T-helper 1 cell (primary cell): ENCODE measurements around the gene LRCOL1.

Experiments used
- DNase-seq, 5 donors: peaks; one replicate each; pipeline ENCODE4 v3.0.0-alpha.2; 2012 to 2020
- total RNA-seq, 4 donors: gene quantifications; one replicate each; lab custom pipeline; 2026; lab: John Stamatoyannopoulos, UW

LRCOL1 gene
- 0 reads per million in 4 donors for total RNA-seq

DNA sequence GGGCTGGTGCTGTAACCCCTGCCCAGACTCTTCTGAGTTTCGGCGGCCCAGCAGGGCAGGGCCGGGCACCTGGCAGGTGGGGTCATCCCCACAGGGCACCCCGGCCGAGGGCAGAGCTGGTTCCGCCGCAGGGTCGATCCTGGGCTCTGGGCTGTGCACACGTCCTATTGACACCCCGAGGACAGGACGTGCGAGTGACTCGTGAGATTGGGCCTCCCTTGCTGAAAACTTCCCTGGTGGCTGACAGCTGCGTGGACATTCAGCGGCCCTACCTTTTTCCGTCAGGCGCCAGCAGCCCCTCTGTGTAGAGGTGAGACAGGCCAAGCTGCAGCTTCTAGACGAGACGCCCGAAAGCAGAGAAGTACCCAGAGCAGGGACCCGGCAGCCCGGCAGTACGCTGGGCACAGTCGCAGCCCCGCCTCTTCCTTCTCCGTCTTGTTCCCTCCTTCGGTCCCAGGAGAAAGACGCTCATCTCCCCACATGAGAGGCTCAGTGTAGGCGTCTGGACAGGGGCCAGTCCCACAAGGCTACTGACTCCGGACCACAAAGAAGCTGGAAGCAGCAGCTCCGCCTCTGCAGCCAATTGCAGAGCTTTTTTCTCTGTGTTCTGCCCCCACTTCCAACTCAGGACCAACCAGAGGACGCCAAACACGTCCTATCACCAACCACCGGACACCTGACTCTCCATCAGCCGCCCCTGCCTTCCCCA, at the start of gene LRCOL1:
Gene LRCOL1, minus strand, starts transcription at position 532 of the 709 bp plus-strand sequence. CDS start 4,331 bp downstream, outside the sequence.
- DNase-seq, result no peak

DNA sequence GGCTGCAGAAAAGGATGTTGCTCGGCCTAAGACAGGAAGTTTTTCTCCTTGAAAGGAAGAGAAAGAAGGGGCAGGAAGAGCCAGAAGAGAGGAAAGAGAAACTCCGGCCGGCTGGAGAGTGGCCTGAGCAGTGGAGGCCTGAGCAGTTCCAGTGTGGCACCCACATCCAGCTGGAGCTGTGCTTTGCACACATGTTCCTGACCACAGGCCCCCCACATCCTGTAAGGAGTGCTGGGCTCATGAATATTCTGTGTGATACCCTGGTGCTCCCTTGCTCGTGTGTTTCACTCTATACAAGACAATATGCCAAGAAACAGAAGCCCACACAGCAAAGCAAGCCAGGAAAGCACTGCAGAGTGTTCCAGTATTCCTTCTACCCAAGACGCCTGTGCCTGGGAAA, 49.7 kb upstream of the LRCOL1 start:
- DNase-seq, result no peak

DNA sequence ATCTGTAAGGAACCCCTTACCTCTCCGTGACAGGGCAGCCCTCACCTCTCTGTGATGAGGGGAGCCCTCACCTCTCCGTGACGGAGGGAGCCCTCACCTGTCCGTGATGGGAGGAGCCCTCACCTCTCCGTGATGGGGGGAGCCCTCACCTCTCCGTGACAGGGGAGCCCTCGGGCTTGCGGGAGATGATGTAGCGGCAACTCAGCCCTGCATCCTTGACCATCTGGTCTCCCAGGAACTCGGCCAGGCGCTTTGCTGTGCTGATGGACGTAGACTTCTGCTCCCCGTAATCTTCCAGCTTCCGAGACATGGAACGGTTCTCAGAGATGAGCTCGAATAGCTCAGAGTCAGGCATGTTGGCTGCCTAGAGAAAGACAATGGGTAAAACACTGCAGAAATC, 48.8 kb upstream of the LRCOL1 start:
- DNase-seq, result no peak

DNA sequence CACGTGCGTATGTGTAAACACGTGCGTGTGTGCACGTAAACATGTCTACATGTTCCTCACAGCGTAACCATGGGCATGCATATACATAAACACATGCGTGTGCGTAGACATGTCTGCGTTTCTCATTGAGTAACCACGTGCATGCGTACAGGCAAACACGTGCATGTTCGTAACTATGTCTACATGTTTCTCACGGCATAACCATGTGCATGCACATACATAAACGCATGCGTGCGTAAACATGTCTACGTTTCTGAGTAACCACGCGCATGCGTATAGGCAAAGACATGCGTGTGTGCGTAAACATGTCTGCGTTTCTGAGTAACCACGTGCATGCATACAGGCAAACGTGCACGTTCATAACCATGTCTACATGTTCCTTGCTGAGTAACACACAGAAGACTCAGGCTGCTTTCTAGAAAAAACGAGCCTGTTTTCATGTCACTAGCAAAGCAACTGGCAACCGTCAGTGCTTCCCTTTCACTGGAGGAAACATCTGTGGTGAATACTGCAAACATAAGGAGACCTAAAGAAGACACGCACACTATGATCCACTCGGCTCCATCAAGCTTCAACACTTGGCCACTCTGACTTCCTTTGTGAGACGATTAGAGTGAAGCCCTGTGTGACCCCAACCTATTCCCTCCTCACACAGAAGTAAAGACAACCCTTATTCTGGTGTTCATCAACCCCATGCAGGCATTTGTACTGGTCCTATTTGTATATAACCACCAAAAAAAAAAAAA, 47.9 kb upstream of the LRCOL1 start:
- DNase-seq, result no peak

DNA sequence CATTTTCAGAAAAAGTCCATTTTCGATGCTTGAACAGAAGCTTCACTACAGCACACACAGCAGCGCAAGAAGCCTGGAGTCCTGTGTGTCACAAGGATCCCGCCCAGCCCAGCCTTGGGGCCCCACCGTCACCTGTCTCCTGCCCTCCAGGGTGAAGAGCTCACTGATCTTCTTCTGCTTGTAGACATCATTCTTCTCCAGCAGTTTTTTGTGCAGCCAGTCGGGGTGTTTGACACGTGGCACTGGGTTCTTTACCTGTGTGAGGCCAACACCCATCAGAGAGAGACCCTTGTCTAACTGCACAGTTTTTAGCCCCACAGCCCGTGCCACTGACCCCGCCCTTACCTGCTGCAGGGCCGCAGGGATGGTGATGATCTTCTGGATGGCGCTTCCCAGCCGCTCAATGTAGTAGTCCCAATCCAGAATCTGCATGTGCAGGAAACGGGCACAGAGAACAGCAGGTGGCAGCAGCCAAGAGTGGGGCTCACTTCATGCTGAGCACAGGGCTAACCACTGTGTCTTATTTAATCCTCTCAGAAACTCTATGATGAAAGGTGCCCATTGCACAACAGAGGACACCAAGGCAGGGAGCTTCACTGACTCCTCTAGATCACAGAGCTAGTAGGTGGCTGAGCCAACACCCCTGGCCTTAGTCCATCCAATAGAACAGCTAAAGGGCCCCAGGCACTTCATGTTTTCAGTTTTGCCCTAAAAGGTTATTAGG, 46.8 kb upstream of the LRCOL1 start:
- DNase-seq, result no peak

DNA sequence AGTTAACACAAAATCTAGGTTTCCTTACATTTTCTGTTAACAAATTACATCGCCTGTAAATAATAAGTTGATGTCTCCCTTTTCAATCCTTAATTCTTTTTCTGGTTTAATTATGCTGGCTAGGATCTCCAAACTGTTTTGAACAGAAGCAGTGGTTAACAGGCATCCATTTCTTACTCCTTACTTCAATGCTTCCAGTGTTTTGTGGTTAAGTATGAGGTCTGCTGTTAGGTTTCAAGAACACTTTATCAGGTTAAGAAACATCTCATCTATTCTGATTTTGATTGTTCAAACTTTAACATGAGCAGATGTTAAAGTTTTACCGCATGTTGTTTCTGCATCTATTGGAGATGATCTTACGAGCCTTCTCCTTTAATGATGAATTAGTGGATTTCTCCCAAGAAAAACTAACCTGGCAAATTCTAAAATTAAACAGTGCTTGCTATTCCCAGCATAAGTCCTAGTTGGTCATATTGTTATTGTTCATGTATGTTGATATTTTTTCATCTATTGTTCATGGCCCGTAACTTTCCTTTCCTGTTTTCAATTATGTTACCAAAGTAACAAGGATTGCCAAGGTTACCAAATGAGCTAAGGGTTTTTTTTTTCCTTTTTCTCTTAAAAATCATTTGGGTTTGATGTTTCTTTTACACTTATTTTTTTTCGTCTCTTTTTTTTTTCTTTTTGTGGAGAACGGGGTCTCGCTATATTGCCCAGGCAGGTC, 43.3 kb upstream of the LRCOL1 start:
- no peak for DNase-seq

DNA sequence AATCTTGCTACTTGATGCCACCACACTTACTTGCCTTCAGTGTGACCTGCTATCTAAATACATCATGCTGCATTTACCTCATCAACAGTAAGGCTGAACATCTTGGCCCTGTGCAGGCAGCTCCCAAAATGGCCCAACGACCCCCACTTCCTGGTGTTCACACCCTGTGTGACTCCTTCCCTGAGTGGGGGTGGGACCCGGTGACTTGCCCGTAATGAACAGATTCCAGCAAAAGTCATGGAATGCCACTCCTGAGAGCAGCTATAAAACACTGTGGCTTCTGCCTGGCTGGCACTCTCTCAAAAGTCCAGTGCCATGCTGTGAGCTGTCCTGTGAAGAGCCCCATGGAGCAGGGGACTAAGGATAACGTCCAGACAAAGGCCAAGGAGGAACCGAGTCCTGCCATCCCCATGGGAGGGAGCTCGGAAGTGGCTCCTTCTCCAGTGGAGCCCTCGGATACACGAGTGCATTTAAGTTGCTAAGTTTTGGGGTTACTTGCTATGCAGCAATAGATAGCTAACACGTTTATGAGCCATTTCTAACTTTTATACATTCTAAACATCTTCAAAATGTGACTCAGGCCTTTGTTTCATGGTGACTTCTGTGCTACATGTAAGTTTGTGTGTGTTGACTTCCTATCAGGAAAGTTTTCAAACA, 41.2 kb upstream of the LRCOL1 start:
- no peak for DNase-seq

DNA sequence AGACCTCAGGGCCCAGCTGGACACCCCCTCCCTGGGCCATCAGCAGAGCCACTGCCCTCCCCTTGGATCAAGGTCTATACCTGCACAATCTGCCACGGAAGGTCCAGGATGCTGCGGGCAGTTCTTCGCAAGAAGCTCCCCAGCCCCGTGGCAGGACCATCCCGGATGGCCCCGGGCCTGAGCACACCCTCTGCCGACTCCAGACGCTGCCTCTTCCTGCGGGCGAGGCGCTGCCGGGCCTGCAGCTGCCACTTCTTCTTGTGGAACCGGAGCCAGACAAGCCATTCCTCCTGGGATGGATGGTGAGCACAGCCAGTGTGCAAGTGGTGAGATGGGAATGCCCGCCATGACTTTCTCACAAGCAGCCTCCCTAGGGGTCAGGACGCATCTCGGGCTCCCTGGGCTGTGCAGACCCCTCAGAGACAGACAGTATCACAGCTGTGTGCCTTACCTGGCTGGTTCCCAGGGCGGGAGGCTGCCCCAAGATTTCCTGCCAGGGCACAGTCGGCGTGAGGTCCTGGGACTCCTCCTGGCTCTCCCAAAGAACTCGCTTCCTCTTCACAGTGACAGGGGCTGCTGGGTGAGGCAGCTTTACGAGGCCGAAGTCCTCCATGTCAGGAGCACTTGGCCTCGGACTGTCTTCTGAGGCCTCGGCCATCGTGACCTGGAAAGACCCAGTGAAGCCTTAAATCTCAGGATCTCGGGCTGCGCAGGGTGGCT, 39.0 kb upstream of the LRCOL1 start:
- DNase-seq, result no peak

DNA sequence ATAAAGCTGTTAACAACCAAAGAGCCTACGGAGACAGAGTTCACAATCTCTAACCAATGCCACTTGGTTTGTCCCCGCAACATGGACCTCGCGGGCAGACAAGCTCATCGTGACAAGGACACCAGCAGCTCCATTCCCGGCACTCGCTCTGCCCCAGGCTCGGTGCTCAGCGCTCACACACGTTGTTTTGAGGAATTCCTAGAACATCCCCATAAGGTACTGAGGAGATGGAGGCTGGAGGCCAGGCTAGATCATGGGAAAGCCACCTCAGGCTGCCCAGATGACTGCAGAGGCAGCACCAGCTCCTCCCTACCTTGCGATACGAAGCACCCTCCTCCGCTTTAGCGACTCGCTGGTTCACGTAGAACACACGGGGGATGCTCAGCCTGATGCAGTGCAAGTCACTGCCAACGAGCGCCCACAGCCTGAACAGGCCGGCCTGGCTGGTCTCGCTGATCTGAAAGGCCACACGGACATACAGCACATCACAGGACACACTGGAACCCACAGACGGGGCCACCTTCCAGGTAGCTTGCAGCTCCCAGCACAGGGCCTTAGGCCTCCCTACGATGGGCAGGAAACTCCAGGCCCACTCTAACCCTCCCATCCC, 38.3 kb upstream of the LRCOL1 start:
- no peak for DNase-seq

DNA sequence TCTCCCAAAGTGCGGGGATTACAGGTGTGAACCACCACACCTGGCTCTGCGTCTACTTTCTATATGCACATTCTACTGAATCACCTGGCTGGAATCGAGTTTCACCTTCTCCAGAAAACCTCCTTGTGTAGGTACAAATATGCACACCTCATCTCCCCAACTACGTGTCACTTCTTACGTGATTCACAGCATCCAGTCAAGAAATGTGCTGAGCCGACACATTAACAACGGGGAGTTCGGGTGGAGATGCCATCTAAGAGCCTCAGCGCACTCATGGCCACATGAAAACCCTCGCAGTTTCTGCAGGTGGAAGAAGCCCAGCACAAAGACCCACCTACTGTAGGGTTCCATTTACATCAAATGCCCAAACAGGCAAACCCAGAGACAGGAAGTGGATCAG, 37.5 kb upstream of the LRCOL1 start:
- DNase-seq, result no peak

DNA sequence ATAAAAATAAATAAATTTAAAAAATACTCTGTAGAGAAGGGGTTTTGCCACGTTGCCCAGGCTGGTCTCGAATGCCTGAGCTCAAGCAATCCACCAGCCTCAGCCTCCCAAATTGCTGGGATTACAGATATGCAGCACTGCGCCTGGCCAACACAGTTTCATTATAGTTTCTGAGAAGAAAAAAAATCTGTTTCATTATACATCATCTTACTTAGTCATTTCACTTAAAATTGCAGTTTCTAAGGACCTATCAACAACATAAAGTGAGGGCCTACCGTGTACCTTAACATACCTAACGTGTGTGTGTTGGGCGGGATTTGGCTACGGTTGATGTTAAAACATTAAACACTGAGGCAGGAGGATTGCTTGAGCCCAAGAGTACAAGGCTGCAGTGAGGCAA, 36.5 kb upstream of the LRCOL1 start:
- no peak for DNase-seq

DNA sequence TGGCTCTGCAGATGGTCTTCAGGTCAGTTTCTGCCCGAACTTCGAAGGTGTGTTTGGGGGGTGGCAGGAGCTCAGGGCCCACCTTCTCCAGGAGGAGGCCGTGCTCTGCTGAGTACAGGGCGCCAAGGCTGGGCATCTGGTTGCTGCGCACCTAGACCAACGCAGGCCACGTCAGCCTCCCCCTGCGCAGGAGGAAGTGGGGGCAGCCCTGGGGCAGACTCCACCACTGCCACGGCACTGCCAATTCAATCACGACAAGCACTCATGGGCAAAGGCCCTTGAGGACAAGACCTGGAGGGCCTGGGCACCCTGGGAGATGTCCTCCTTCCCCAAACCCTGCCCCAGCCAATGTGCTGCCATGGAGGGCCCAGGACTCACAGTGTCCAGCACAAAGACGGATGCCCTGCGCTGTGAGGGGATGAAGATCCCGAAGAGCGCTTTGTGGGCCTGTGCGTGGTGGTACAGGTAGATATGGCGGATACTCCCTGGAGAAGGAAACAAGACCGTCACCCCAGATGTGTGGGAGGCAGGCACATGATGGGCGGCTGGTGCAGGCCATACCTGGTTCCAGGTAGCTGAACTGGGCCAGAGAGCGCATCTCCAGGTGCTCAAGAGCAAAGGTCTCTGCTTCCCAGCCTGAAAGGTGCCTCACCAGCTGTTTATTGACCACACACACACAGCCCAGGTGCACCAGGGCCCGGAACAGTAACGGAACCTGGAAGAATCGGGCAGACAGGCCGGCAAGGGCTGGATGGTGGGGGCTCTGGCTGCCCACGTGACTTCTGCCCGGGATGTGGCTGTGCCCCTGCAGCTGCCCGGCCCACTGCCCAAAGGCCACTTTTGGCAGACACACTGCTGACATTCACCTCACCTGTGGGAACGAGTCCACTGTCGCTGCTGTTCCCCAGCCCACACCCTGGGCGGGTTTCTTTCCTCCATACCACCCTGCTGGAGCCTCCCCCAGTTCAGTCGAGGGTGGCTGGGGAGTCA, 32.8 kb upstream of the LRCOL1 start:
- no peak for DNase-seq

DNA sequence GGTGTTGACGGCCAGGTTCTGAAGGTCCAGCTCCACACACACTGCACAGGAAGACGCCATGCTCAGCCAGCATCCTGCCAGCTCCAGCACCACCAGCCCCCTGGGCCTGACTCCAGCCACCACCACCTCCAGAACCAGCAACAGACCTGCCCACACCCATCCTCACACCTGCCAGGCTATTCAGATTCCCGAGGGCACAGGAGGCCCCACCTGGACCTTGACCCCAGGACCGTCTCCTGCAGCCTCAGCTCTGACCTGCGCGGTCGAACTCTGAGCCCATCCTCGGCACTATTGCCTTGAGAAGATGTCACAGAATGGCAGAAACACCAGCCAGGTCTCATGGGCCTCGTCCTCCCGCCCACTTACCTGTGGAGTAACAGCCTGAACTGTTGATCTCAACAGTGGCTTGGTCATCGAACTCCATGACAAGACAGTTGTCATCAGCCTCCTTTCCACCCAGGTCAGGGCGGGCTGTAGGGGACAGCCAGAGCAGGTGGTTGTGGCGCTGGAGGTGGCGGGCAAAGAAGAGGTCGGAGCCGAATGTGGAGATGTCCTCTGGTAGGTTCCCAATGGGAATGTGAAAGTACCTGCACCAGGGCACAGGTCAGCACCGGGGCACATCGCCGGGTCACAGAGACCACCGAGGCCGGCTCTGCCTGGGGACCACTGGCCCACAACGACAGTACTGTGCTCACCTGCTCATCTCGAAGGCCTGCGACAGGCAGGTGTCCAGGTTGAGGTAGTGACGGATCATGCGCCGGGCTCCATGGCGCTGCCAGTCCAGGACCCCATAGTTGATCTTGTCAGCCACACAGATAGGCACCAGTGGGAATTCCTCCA, 31.6 kb upstream of the LRCOL1 start:
- no peak for DNase-seq

DNA sequence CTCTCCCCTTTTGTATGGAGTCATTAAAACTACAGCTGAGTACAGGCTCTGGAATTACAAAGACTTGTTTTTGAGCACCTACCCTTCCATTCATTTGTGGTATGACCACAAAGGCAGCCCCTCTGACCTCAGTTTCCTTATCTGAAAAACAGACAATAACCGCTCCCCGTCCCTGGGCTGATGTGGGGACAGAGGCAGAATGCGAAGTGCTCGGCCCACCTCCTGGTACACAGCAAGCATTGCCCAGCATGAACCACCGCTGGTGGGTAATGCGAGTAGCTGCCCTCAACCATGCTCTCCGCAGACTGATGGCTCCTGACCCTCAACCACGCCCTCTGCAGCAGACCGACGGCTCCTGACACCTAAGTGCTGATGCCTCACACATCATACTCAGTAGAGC, 30.6 kb upstream of the LRCOL1 start:
- no peak for DNase-seq

DNA sequence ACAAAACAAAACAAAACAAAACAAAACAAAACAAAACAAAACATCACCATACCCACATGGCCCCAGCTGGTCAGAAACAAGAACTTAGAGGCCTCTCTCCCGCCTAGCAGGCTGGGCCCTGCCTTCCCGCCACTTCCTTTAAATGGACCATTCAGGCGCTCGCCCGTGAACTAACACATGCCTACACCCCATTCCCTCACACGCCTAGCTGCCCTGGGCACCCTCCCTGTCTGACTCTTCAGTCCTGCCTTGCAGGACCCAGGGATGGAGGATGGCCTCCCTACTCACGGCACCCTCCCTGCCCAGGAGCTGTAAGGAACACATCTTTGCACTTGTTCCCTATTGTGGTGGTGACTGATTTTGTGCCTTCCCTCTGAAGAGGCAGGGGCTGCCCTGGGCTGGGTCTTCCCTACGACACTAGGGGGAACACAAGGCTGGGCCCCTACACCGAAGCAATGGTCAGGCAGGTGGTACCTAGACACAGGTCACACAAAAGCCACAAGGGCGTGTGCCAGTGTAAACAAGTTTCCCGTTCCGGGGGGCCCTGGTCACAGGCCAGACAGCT, 29.7 kb upstream of the LRCOL1 start:
- DNase-seq, result no peak

DNA sequence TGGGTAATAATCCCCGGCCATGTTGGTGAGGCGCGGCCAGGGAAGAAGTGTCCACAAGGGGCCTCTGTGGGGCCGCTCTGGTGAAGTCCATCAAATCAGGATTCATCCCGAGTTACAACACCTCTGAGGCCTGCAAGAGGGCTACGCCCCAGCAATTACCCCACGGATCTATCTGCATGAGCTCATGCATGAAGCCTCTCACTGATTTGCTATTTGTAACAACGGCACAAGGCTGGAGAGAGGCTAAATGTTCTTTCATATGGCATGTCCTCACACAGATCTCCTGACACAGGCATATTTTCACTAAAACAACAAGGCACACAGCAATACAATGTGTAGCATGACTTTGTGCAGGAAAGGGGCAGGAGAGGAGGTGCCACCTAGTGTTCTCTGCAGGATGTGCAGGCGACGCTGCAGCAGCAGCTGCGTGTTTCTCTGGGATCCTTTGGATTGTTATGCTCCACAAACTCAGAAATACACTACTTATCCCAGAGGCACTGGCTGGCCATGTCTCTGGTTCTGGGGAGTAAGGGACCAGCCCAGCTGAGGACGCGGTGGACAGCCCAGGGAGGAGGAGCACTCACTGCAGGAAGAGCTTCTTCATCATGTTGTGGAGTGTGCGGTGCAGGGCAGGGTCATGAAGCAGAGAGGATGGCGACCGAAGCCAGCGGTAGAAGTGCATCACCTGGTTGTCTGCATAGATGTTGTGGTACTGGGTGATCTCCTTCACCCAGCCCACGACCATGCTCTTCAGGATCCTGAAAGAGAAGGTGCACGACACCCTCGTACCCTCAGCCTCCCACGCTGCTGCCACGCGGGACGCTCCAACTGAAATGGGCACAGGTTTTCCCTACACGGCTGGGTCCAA, 28.4 kb upstream of the LRCOL1 start:
- no peak for DNase-seq

DNA sequence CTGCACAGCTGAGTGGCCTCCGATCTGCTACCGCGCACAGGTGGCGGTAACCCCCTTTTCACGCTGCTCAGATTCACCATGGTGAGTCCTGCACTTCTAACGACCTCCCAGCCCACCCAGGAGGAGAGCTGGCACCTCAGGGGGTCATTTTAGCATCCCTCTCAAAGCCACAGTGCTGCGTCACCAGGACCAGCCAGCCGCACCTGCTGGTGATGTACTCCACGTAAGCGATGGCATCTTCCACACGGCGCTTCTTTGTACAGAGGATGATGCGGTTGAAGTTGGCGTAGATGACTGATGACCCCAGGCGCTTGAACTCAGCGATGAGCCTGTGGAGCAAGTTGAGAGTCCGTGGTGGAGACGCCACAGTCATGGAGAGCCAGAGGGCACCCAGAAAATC, 27.4 kb upstream of the LRCOL1 start:
- no peak for DNase-seq
